ENCODE results near the gene NLRP12. TPM values are rescaled to one million over a fixed set of nuclear protein-coding genes. Genes with fewer than 3 reads are reported as not detected.
"Not testable (repeated sequence)": the region's sequence is repeated elsewhere in the genome, so short reads cannot be mapped to it uniquely, and the experiment has no call there.

The NLRP12 gene
- total and polyA plus RNA-seq, 2 of the 4 experiments (the other 2 are of a cell fraction): not detected

DNA sequence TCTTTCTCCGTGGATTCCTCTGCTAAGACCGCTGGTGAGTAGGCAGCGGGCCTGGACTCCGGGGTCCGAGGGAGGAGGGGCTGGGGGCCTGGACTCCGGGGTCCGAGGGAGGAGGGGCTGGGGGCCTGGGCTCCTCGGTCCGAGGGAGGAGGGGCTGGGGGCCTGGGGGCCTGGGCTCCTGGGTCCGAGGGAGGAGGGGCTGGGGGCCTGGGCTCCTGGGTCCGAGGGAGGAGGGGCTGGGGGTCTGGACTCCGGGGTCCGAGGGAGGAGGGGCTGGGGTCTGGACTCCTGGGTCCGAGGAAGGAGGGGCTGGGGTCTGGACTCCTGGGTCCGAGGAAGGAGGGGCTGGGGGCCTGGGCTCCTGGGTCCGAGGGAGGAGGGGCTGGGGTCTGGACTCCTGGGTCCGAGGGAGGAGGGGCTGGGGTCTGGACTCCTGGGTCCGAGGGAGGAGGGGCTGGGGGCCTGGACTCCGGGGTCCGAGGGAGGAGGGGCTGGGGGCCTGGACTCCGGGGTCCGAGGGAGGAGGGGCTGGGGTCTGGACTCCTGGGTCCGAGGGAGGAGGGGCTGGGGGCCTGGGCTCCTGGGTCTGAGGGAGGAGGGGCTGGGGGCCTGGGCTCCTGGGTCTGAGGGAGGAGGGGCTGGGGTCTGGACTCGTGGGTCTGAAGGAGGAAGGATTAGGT is 45.8 kb upstream of the NLRP12 start:
- Histone ChIP-seq H4K20me1 (ENCODE audit: insufficient read depth, low read length) (peaks cover 44% of the 10 kb centered on the region), H3K9me1 (ENCODE audit: insufficient read depth, low read length) (peaks cover 12% of the 10 kb centered on the region; the same call in 1 of the 2 replicates), H2BK15ac (ENCODE audit: low read depth, low read length) (0 out of 3 replicates have a peak overlapping the region, but pooled peaks have one; percentile 62), H3K18ac (ENCODE audit: low read depth, low read length) (peak overlapping the region; percentile 97), H3K79me1 (ENCODE audit: low read depth in 1 of 2, low read length in 2 of 2) (peaks cover 7 to 55% of the 10 kb centered on the region in 2 experiments), H2BK20ac (ENCODE audit: low read depth, low read length) (0 out of 2 replicates have a peak overlapping the region, but pooled peaks have one; percentile 16), H4K8ac (ENCODE audit: low read depth in 2 of 2, low read length in 2 of 2) (peak overlapping the region; percentile 11 to 92; a peak in 2 of 4 replicates), H3K9ac (ENCODE audit: low read depth, low read length) (peak overlapping the region; percentile 98), H3K56ac (ENCODE audit: extremely low read depth, insufficient read depth, low read length) (peak overlapping the region; percentile 61), H3K14ac (replicated peaks; ENCODE audit: low read depth, low read length) (peak overlapping the region; percentile 100), H3K4me3 (ENCODE audit: insufficient read depth, low read depth, low read length) (peak overlapping the region; percentile 95), H4K91ac (ENCODE audit: insufficient read depth, low read depth, low read length) (peak overlapping the region; percentile 93), H2BK5ac (ENCODE audit: low read depth, low read length, poor library complexity, severe bottlenecking) (peak overlapping the region; percentile 89), H2AK5ac (ENCODE audit: low read depth, low read length) (peak overlapping the region; percentile 99), H3K4me2 (ENCODE audit: low read depth, low read length) (peak overlapping the region; percentile 99), H2AK9ac (replicated peaks; ENCODE audit: low read depth, low read length, poor library complexity) (peak overlapping the region; percentile 100), H3K27ac (ENCODE audit: insufficient read depth, low read length) (peak overlapping the region; percentile 97), H2BK120ac (ENCODE audit: low read depth, low read length) (peak overlapping the region; percentile 39), H2AFZ (replicated peaks; ENCODE audit: low read length, poor library complexity) (peak overlapping the region; percentile 86), H4K5ac (ENCODE audit: low read depth, low read length) (peak overlapping the region; percentile 95), H3K36me3 (ENCODE audit: control insufficient read depth, insufficient read depth, low read length) (peaks cover 31% of the 10 kb centered on the region), H3K23ac (ENCODE audit: low read depth, low read length) (peak overlapping the region; percentile 87; the same call in 1 of the 2 replicates), H3K4ac (ENCODE audit: low read depth, low read length) (peak overlapping the region; percentile 99)
- H3K4me1 ChIP-seq (ENCODE audit: control insufficient read depth, insufficient read depth, low read length); BruUV-seq (replicated peaks); POLR2A ChIA-PET (ENCODE audit: unreplicated experiment); H3K9me3 ChIP-seq (ENCODE audit: control insufficient read depth, insufficient read depth, low read length); ATAC-seq (ENCODE audit: low read depth); CTCF ChIA-PET; DNase-seq; dilution Hi-C loops (cut with HindIII; ENCODE audit: low sequenced_read_pairs, unreplicated experiment); H3K27me3 ChIP-seq (ENCODE audit: control insufficient read depth, insufficient read depth, low read length): not testable (repeated sequence)
- WGBS, 2 experiments (ENCODE audit: extremely low coverage in 2 of 2, insufficient read length in 1 of 2): no CpG with 5 or more reads among the region's 24 CpGs
- in situ Hi-C loops (cut with MboI; ENCODE audit: low sequenced_read_pairs): loop anchor here (10.0 kb wide), 1 partner anchor 585 kb away; no protein-coding TSS in a partner anchor
- intact Hi-C loops (cut with micrococcal nuclease): loop anchor here (1.0 to 10.0 kb wide), 2 partner anchors 235 to 267 kb away; partner anchors contain the start of genes CNOT3, NDUFA3 and OSCAR

Measured in IMR-90 (cell line).